DND-41 (cell line): ENCODE data around the gene STK32B.
"Not testable (repeated sequence)": the region's sequence is repeated elsewhere in the genome, so short reads cannot be mapped to it uniquely, and the experiment has no call there.

Experiments
- ATAC-seq: fragments of 200-7000 bp; cut with Tn5 transposase; 3 replicates; pipeline ENCODE4 v1.9.1; 2021; ENCODE audit warnings: low read depth; ENCODE audit not compliant: insufficient read depth
- DNase-seq: peaks from one replicate; pipeline ENCODE4 v3.0.0-alpha.2; 2020
- H2AFZ ChIP-seq: 2 replicates; pipeline ENCODE4 v1.6.0; 2012; ENCODE audit warnings: low read depth, low read length
- H3K27ac ChIP-seq: 2 replicates; pipeline ENCODE4 v1.5.1; 2012; ENCODE audit warnings: low read length, inconsistent platforms
- H3K27me3 ChIP-seq: fragments of 200-600 bp; sonication (generic); 2 replicates; pipeline ENCODE4 v1.6.0; 2012; ENCODE audit warnings: low read length, mild to moderate bottlenecking, inconsistent platforms; ENCODE audit not compliant: insufficient read depth, poor library complexity
- H3K36me3 ChIP-seq: 2 replicates; pipeline ENCODE4 v1.5.1; 2012; ENCODE audit warnings: low read length, inconsistent platforms; ENCODE audit not compliant: insufficient read depth
- H3K4me1 ChIP-seq: 2 replicates; pipeline ENCODE4 v1.5.1; 2012; ENCODE audit warnings: mild to moderate bottlenecking, low read length; ENCODE audit not compliant: insufficient read depth
- H3K4me2 ChIP-seq: 2 replicates; pipeline ENCODE4 v1.6.0; 2012; ENCODE audit warnings: mild to moderate bottlenecking, moderate library complexity, low read length, inconsistent platforms; ENCODE audit not compliant: insufficient read depth
- H3K4me3 ChIP-seq, 2 experiments: fragments of 200-600 bp in 1 of 2; shearing (Covaris generic) in 1 of 2; 2 replicates each; pipeline ENCODE4 v1.5.1; 2012 to 2016; ENCODE audit warnings: inconsistent platforms in 2 of 2, low read length in 2 of 2, mild to moderate bottlenecking in 2 of 2, low read depth in 1 of 2, moderate library complexity in 1 of 2
- H3K79me2 ChIP-seq: 2 replicates; pipeline ENCODE4 v1.6.0; 2012; ENCODE audit warnings: low read length, inconsistent platforms; ENCODE audit not compliant: insufficient read depth
- H3K9ac ChIP-seq: 2 replicates; pipeline ENCODE4 v1.6.0; 2012; ENCODE audit warnings: low read depth, mild to moderate bottlenecking, inconsistent platforms, low read length, moderate library complexity
- H3K9me3 ChIP-seq: 2 replicates; pipeline ENCODE4 v1.5.1; 2012; ENCODE audit warnings: low read length, moderate library complexity, mild to moderate bottlenecking, inconsistent platforms; ENCODE audit not compliant: insufficient read depth, severe bottlenecking
- H4K20me1 ChIP-seq: 2 replicates; pipeline ENCODE4 v1.6.0; 2012; ENCODE audit warnings: low read length; ENCODE audit not compliant: insufficient read depth
- CTCF ChIP-seq: IDR thresholded peaks from 2 replicates; pipeline ENCODE4 v1.5.1; 2012; ENCODE audit warnings: borderline replicate concordance, low read length, moderate library complexity, mild to moderate bottlenecking; ENCODE audit not compliant: poor library complexity, severe bottlenecking; ENCODE audit errors: extremely low read depth
- EZH2 ChIP-seq: IDR thresholded peaks from 3 replicates; pipeline ENCODE4 v1.6.1; 2012; ENCODE audit warnings: borderline replicate concordance, low read depth, mild to moderate bottlenecking, moderate library complexity, low read length, inconsistent platforms; ENCODE audit not compliant: severe bottlenecking

STK32B gene

GRCh38 chr4:5247735-5248134, 196.5 kb downstream of the STK32B start:
- Histone ChIP-seq H3K4me3 (no peak overlapping the region), H3K4me1 (no peaks in the 10 kb centered on the region), H3K9me3 (no peaks in the 10 kb centered on the region), H3K9ac (no peak overlapping the region), H4K20me1 (no peaks in the 10 kb centered on the region), H3K27ac (no peak overlapping the region), H3K36me3 (no peaks in the 10 kb centered on the region), H2AFZ (no peak overlapping the region), H3K4me2 (no peak overlapping the region), H3K27me3 (no peaks in the 10 kb centered on the region), H3K79me2 (no peaks in the 10 kb centered on the region)
- no peak for ATAC-seq
- TF ChIP-seq EZH2 (no peak), CTCF (no peak)
- no peak for DNase-seq

- Histone ChIP-seq H3K79me2 (no peaks in the 10 kb centered on the region), H3K36me3 (no peaks in the 10 kb centered on the region), H3K9me3 (no peaks in the 10 kb centered on the region), H3K9ac (no peak overlapping the region), H3K27me3 (no peaks in the 10 kb centered on the region), H4K20me1 (no peaks in the 10 kb centered on the region), H3K4me2 (no peak overlapping the region), H2AFZ (no peak overlapping the region), H3K4me1 (no peaks in the 10 kb centered on the region), H3K27ac (no peak overlapping the region), H3K4me3 (no peak overlapping the region)
- ATAC-seq: no peak
- no peak for DNase-seq
- TF ChIP-seq EZH2: no peak
- TF ChIP-seq CTCF: no peak
Observed at GRCh38 chr4:5249727-5250126, 198.4 kb downstream of the STK32B start.

- not testable (repeated sequence) for H3K9me3 ChIP-seq, H3K4me3 ChIP-seq, H3K27ac ChIP-seq, H3K4me2 ChIP-seq, H3K27me3 ChIP-seq, H3K36me3 ChIP-seq, H3K4me1 ChIP-seq, H4K20me1 ChIP-seq, H3K9ac ChIP-seq, ATAC-seq, H3K79me2 ChIP-seq, H2AFZ ChIP-seq, DNase-seq
Observed at GRCh38 chr4:5250536-5250935, 199.3 kb downstream of the STK32B start.

GRCh38 chr4:5256421-5256820, 205.1 kb downstream of the STK32B start:
- ATAC-seq (no peak), DNase-seq (no peak)
- no peak overlapping the region for H2AFZ ChIP-seq
- no peak overlapping the region for H3K4me2 ChIP-seq
- H3K9me3 ChIP-seq: no peaks in the 10 kb centered on the region
- H3K4me1 ChIP-seq: no peaks in the 10 kb centered on the region
- TF ChIP-seq EZH2: no peak
- TF ChIP-seq CTCF: no peak
- no peaks in the 10 kb centered on the region for H3K36me3 ChIP-seq
- H3K79me2 ChIP-seq: no peaks in the 10 kb centered on the region
- no peaks in the 10 kb centered on the region for H3K27me3 ChIP-seq
- H3K9ac ChIP-seq: no peak overlapping the region
- no peaks in the 10 kb centered on the region for H4K20me1 ChIP-seq
- H3K27ac ChIP-seq: no peak overlapping the region
- H3K4me3 ChIP-seq: no peak overlapping the region
